GM18517 (cell line): Measurements from ENCODE around the gene CELF5.

Experiments
- ATAC-seq: cut with Tn5 transposase; IDR thresholded peaks from one replicate; pipeline ENCODE4 v1.9.1; 2021; ENCODE audit warnings: mild to moderate bottlenecking, moderate library complexity; ENCODE audit not compliant: unreplicated experiment

Gene CELF5

GRCh38 chr19:3236272-3236671, 11.8 kb downstream of the CELF5 start:
- no peak for ATAC-seq

- ATAC-seq = no peak
Measured at GRCh38 chr19:3238066-3238561, 13.7 kb downstream of the CELF5 start.

- no peak for ATAC-seq
Measured at GRCh38 chr19:3239367-3239766, 14.9 kb downstream of the CELF5 start.

- ATAC-seq = no peak
Measured at GRCh38 chr19:3243819-3244700, 19.6 kb downstream of the CELF5 start.

- no peak for ATAC-seq
Measured at GRCh38 chr19:3245050-3245449, 20.6 kb downstream of the CELF5 start.

- no peak for ATAC-seq
Measured at GRCh38 chr19:3248728-3249326, 24.4 kb downstream of the CELF5 start.

- no peak for ATAC-seq
Measured at GRCh38 chr19:3249408-3249807, 24.9 kb downstream of the CELF5 start.

GRCh38 chr19:3250675-3251074, 26.2 kb downstream of the CELF5 start:
- no peak for ATAC-seq

GRCh38 chr19:3251229-3251628, 26.8 kb downstream of the CELF5 start:
- no peak for ATAC-seq

- ATAC-seq = no peak
Measured at GRCh38 chr19:3252650-3253049, 28.2 kb downstream of the CELF5 start.

GRCh38 chr19:3253270-3253669, 28.8 kb downstream of the CELF5 start:
- no peak for ATAC-seq

- ATAC-seq = no peak
Measured at GRCh38 chr19:3254520-3254919, 30.1 kb downstream of the CELF5 start.

GRCh38 chr19:3257071-3257470, 32.6 kb downstream of the CELF5 start:
- ATAC-seq = no peak

GRCh38 chr19:3262362-3262761, 37.9 kb downstream of the CELF5 start:
- ATAC-seq = no peak

- ATAC-seq = no peak
Measured at GRCh38 chr19:3263866-3264265, 39.4 kb downstream of the CELF5 start.

GRCh38 chr19:3265432-3265831, 41.0 kb downstream of the CELF5 start:
- no peak for ATAC-seq

- ATAC-seq = no peak
Measured at GRCh38 chr19:3266092-3266693, 41.7 kb downstream of the CELF5 start.

- ATAC-seq = no peak
Measured at GRCh38 chr19:3266792-3267514, 42.5 kb downstream of the CELF5 start.

GRCh38 chr19:3268326-3268725, 43.9 kb downstream of the CELF5 start:
- no peak for ATAC-seq

GRCh38 chr19:3268763-3269162, 44.3 kb downstream of the CELF5 start:
- no peak for ATAC-seq
